H1 (cell line): ENCODE results near the gene SHANK1. TPM values are rescaled to one million over a fixed set of nuclear protein-coding genes. Genes with fewer than 3 reads are reported as not detected.

ENCODE experiments used
- CBX5 ChIP-seq: fragments of 300-800, 300-1000 bp; sonication (generic); IDR thresholded peaks from 2 replicates; pipeline ENCODE4 v1.7.1; 2016; ENCODE audit warnings: antibody characterized with exemption, low read length, low read depth
- CHD7 ChIP-seq: fragments of 300-600 bp; sonication (generic); IDR thresholded peaks from 2 replicates; pipeline ENCODE4 v1.7.1; 2012; ENCODE audit warnings: low read length, moderate library complexity, mild to moderate bottlenecking, inconsistent platforms; ENCODE audit not compliant: insufficient replicate concordance
- E2F6 ChIP-seq: IDR thresholded peaks from 2 replicates; pipeline ENCODE4 v1.6.1; 2012; ENCODE audit warnings: inconsistent platforms
- JUND ChIP-seq: IDR thresholded peaks from 2 replicates; pipeline ENCODE4 v1.6.1; 2011; ENCODE audit warnings: mild to moderate bottlenecking, improper control_type of control experiment, low read length
- MAX ChIP-seq: IDR thresholded peaks from 2 replicates; pipeline ENCODE4 v1.6.1; 2012; ENCODE audit warnings: inconsistent platforms
- RNF2 ChIP-seq: fragments of 200-900, 300-1000 bp; sonication (generic); IDR thresholded peaks from 2 replicates; pipeline ENCODE4 v1.7.1; 2016; ENCODE audit warnings: borderline replicate concordance, low read depth, mild to moderate bottlenecking, antibody characterized with exemption, low read length; ENCODE audit not compliant: poor library complexity, severe bottlenecking; ENCODE audit errors: missing control alignments
- SIX5 ChIP-seq: IDR thresholded peaks from 2 replicates; pipeline ENCODE4 v1.6.1; 2011; ENCODE audit warnings: mild to moderate bottlenecking, low read depth, low read length
- TAF7 ChIP-seq: optimal IDR thresholded peaks from 2 replicates; pipeline ENCODE3; 2011; ENCODE audit warnings: low read depth, mild to moderate bottlenecking, inconsistent platforms, low read length, moderate library complexity, borderline replicate concordance
- polyA plus RNA-seq, 7 experiments: library from polyadenylated mRNA; depleted of rRNA in 3 of 7; stranded (reverse) in 5 of 7; unstranded in 2 of 7; fragments of >200 nt in 5 of 7; fragments of 200-250 nt in 2 of 7; gene quantifications; 1 replicate in 5 of 7; 2 replicates in 1 of 7; 4 replicates in 1 of 7; pipeline versions ENCODE4 v1.2.1 to v1.2.3, GENCODE V29; 2011 to 2013; ENCODE audit warnings: missing spikeins in 2 of 7, mixed read lengths in 2 of 7
- total RNA-seq: library from RNA; stranded (reverse); fragmentation: NEBNext Ultra II Directional; extraction: Animal tissue kit (Norgen Biotek cat#: 25700); gene quantifications from 2 replicates; pipeline ENCODE4 v1.2.1, GENCODE V29; 2021

SHANK1 gene
- total and polyA plus RNA-seq, 2 of the 8 experiments (the other 6 are each of a cell fraction or from before 2014, with no cell fraction given): 1.1 to 3.7 TPM

GRCh38 chr19:50677636-50678035 is 42.0 kb downstream of the SHANK1 start (continued):
- no peak for TF ChIP-seq CHD7
- TF ChIP-seq TAF7: no peak
- TF ChIP-seq SIX5: no peak
- no peak for TF ChIP-seq RNF2
- TF ChIP-seq JUND: no peak
- TF ChIP-seq E2F6: 0 out of 2 replicates have a peak, but pooled peaks have one; percentile 21
- no peak for TF ChIP-seq CBX5
- no peak for TF ChIP-seq MAX
